ENCODE results near the gene PSMB3.

- TF ChIP-seq EZH2 (IDR thresholded peaks at IDR 0.05; ENCODE audit: borderline replicate concordance, low read length) (no peak), CTCF (IDR thresholded peaks at IDR 0.05; ENCODE audit: low read length) (no peak)
These were observed 46.3 kb downstream of the PSMB3 start for GRCh38 chr17:38798614-38799500.

Measured in OCI-LY1 (cell line).